ENCODE data around the gene CCDC34. TPM values are rescaled to one million over a fixed set of nuclear protein-coding genes. Genes with fewer than 3 reads are reported as not detected.

The CCDC34 gene
- total and polyA plus RNA-seq, 2 experiments from 2014 or later = 10.1 to 56.0 TPM

DNA sequence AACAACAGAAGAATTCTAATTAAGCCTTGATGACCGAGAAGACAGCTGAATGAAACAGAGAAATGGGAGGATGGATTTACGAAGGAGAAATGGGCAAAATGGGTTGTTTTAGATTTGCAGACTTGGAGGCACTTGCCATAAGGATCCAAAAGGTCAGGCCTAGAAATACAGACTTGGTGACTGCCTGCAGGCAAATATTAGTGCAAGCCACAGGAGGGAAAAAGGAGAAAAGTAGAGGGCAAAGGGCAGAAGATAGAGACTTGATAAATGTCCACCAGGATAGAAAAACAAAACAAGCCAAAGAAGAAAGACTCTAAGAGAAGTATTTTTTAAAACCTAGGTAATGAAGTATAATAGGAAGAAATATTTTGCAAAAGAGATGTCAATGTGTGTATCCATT, 13.1 kb downstream of the CCDC34 start:
- Mint-ChIP-seq H3K27ac (no peak overlapping the region), H3K4me1 (peaks cover 54% of the 10 kb centered on the region), H3K27me3 (ENCODE audit: insufficient read depth, low read depth, poor library complexity) (no peaks in the 10 kb centered on the region), H3K36me3 (ENCODE audit: low read depth) (peaks cover 9% of the 10 kb centered on the region; the same call in 2 of the 3 replicates), H3K4me3 (no peak overlapping the region), H3K9me3 (no peaks in the 10 kb centered on the region)
- no peak for ATAC-seq
- Histone ChIP-seq H2AFZ (no peak overlapping the region), H3K27me3 (ENCODE audit: insufficient read depth) (no peaks in the 10 kb centered on the region), H3K36me3 (ENCODE audit: insufficient read depth) (no peaks in the 10 kb centered on the region), H3F3A (replicated peaks; ENCODE audit: low read depth) (no peaks in the 10 kb centered on the region), H4K20me1 (replicated peaks; ENCODE audit: insufficient read depth) (no peaks in the 10 kb centered on the region), H3K4me3 (no peak overlapping the region), H3K79me2 (replicated peaks; ENCODE audit: insufficient read depth) (no peaks in the 10 kb centered on the region), H3K4me1 (ENCODE audit: insufficient read depth) (peaks cover 47% of the 10 kb centered on the region), H3K9me2 (ENCODE audit: insufficient read depth) (no peaks in the 10 kb centered on the region), H3K4me2 (peak overlapping the region; percentile 55), H3K27ac (ENCODE audit: low read depth) (peak overlapping the region; percentile 82; the same call in 1 of the 2 replicates)
- no peak for DNase-seq (ENCODE audit: low spot score)
- TF ChIP-seq POLR2AphosphoS5 (IDR thresholded peaks at IDR 0.05; ENCODE audit: low read depth) = no peak
- TF ChIP-seq, protein P1, sequence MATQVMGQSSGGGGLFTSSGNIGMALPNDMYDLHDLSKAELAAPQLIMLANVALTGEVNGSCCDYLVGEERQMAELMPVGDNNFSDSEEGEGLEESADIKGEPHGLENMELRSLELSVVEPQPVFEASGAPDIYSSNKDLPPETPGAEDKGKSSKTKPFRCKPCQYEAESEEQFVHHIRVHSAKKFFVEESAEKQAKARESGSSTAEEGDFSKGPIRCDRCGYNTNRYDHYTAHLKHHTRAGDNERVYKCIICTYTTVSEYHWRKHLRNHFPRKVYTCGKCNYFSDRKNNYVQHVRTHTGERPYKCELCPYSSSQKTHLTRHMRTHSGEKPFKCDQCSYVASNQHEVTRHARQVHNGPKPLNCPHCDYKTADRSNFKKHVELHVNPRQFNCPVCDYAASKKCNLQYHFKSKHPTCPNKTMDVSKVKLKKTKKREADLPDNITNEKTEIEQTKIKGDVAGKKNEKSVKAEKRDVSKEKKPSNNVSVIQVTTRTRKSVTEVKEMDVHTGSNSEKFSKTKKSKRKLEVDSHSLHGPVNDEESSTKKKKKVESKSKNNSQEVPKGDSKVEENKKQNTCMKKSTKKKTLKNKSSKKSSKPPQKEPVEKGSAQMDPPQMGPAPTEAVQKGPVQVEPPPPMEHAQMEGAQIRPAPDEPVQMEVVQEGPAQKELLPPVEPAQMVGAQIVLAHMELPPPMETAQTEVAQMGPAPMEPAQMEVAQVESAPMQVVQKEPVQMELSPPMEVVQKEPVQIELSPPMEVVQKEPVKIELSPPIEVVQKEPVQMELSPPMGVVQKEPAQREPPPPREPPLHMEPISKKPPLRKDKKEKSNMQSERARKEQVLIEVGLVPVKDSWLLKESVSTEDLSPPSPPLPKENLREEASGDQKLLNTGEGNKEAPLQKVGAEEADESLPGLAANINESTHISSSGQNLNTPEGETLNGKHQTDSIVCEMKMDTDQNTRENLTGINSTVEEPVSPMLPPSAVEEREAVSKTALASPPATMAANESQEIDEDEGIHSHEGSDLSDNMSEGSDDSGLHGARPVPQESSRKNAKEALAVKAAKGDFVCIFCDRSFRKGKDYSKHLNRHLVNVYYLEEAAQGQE (IDR thresholded peaks at IDR 0.05; ENCODE audit: unreplicated experiment) = no peak
- no peak for TF ChIP-seq JUNB (IDR thresholded peaks at IDR 0.05; ENCODE audit: unreplicated experiment)
- TF ChIP-seq NANOG (IDR thresholded peaks at IDR 0.05; ENCODE audit: borderline replicate concordance) = no peak
- no peak for TF ChIP-seq CREB1 (CRISPR knock-in tag; IDR thresholded peaks at IDR 0.05; ENCODE audit: low read depth)
- no peak for TF ChIP-seq EZH2 (IDR thresholded peaks at IDR 0.05; ENCODE audit: low read depth, unreplicated experiment)
- TF ChIP-seq, protein P2, sequence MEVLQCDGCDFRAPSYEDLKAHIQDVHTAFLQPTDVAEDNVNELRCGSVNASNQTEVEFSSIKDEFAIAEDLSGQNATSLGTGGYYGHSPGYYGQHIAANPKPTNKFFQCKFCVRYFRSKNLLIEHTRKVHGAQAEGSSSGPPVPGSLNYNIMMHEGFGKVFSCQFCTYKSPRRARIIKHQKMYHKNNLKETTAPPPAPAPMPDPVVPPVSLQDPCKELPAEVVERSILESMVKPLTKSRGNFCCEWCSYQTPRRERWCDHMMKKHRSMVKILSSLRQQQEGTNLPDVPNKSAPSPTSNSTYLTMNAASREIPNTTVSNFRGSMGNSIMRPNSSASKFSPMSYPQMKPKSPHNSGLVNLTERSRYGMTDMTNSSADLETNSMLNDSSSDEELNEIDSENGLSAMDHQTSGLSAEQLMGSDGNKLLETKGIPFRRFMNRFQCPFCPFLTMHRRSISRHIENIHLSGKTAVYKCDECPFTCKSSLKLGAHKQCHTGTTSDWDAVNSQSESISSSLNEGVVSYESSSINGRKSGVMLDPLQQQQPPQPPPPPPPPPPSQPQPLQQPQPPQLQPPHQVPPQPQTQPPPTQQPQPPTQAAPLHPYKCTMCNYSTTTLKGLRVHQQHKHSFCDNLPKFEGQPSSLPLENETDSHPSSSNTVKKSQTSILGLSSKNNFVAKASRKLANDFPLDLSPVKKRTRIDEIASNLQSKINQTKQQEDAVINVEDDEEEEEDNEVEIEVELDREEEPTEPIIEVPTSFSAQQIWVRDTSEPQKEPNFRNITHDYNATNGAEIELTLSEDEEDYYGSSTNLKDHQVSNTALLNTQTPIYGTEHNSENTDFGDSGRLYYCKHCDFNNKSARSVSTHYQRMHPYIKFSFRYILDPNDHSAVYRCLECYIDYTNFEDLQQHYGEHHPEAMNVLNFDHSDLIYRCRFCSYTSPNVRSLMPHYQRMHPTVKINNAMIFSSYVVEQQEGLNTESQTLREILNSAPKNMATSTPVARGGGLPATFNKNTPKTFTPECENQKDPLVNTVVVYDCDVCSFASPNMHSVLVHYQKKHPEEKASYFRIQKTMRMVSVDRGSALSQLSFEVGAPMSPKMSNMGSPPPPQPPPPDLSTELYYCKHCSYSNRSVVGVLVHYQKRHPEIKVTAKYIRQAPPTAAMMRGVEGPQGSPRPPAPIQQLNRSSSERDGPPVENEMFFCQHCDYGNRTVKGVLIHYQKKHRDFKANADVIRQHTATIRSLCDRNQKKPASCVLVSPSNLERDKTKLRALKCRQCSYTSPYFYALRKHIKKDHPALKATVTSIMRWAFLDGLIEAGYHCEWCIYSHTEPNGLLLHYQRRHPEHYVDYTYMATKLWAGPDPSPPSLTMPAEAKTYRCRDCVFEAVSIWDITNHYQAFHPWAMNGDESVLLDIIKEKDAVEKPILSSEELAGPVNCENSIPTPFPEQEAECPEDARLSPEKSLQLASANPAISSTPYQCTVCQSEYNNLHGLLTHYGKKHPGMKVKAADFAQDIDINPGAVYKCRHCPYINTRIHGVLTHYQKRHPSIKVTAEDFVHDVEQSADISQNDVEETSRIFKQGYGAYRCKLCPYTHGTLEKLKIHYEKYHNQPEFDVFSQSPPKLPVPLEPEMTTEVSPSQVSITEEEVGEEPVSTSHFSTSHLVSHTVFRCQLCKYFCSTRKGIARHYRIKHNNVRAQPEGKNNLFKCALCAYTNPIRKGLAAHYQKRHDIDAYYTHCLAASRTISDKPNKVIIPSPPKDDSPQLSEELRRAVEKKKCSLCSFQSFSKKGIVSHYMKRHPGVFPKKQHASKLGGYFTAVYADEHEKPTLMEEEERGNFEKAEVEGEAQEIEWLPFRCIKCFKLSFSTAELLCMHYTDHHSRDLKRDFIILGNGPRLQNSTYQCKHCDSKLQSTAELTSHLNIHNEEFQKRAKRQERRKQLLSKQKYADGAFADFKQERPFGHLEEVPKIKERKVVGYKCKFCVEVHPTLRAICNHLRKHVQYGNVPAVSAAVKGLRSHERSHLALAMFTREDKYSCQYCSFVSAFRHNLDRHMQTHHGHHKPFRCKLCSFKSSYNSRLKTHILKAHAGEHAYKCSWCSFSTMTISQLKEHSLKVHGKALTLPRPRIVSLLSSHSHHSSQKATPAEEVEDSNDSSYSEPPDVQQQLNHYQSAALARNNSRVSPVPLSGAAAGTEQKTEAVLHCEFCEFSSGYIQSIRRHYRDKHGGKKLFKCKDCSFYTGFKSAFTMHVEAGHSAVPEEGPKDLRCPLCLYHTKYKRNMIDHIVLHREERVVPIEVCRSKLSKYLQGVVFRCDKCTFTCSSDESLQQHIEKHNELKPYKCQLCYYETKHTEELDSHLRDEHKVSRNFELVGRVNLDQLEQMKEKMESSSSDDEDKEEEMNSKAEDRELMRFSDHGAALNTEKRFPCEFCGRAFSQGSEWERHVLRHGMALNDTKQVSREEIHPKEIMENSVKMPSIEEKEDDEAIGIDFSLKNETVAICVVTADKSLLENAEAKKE (CRISPR knock-in tag; IDR thresholded peaks at IDR 0.05) = no peak
- TF ChIP-seq, protein P3, sequence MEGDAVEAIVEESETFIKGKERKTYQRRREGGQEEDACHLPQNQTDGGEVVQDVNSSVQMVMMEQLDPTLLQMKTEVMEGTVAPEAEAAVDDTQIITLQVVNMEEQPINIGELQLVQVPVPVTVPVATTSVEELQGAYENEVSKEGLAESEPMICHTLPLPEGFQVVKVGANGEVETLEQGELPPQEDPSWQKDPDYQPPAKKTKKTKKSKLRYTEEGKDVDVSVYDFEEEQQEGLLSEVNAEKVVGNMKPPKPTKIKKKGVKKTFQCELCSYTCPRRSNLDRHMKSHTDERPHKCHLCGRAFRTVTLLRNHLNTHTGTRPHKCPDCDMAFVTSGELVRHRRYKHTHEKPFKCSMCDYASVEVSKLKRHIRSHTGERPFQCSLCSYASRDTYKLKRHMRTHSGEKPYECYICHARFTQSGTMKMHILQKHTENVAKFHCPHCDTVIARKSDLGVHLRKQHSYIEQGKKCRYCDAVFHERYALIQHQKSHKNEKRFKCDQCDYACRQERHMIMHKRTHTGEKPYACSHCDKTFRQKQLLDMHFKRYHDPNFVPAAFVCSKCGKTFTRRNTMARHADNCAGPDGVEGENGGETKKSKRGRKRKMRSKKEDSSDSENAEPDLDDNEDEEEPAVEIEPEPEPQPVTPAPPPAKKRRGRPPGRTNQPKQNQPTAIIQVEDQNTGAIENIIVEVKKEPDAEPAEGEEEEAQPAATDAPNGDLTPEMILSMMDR (conservative IDR thresholded peaks at IDR 0.05; ENCODE audit: low read depth in 2 of 2) = no peak
- TF ChIP-seq ZNF114 (CRISPR knock-in tag; IDR thresholded peaks at IDR 0.05) = no peak
- TF ChIP-seq, protein P4, sequence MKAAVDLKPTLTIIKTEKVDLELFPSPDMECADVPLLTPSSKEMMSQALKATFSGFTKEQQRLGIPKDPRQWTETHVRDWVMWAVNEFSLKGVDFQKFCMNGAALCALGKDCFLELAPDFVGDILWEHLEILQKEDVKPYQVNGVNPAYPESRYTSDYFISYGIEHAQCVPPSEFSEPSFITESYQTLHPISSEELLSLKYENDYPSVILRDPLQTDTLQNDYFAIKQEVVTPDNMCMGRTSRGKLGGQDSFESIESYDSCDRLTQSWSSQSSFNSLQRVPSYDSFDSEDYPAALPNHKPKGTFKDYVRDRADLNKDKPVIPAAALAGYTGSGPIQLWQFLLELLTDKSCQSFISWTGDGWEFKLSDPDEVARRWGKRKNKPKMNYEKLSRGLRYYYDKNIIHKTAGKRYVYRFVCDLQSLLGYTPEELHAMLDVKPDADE (IDR thresholded peaks at IDR 0.05) = no peak

All from GM23338 (cell line).